Endometrial microvascular endothelial cells (primary cell): ENCODE measurements around the gene NECAB2. TPM values are rescaled to one million over a fixed set of nuclear protein-coding genes. Genes with fewer than 3 reads are reported as not detected.

ENCODE experiments used
- in situ Hi-C: cut with HindIII; loops from 2 replicates; pipeline ENCODE4 v1.10.0; 2017; ENCODE audit warnings: low sequenced_read_pairs, low pct_unique_long_range_greater_than_20kb; ENCODE audit errors: inconsistent ontology term
- total RNA-seq: library from RNA; depleted of rRNA; stranded (reverse); fragments of >200 nt; gene quantifications from one replicate; pipeline ENCODE4 v1.2.3, GENCODE V29; 2015; ENCODE audit errors: inconsistent ontology term

NECAB2 gene
- not detected for total RNA-seq

DNA sequence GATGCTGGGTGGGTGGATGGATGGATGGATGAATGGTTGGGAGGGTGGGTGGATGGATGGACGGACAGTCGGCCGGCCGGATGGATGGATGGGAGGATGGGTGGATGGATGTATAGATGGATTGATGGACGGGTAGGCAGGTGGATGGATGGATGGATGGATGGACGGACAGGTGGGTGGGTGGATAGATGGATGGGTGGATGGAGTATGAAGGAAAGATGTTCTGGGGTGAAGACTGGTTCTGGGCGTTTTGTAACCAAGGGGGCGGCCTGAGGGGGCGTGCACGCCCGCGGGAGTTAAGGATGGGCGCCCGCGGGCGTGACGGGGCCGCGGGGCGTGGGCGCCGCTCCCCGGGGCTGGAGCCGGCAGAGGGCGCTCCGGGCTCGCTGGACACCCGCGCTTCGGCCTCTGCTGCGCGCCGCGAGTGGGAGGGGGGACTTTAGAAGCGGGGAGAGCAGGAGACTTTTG lies at the start of gene NECAB2:
Gene NECAB2, plus strand, starts transcription at position 407 of the 468 bp plus-strand sequence. CDS start 405 bp downstream, outside the sequence.
- in situ Hi-C loops, result no loop called here

DNA sequence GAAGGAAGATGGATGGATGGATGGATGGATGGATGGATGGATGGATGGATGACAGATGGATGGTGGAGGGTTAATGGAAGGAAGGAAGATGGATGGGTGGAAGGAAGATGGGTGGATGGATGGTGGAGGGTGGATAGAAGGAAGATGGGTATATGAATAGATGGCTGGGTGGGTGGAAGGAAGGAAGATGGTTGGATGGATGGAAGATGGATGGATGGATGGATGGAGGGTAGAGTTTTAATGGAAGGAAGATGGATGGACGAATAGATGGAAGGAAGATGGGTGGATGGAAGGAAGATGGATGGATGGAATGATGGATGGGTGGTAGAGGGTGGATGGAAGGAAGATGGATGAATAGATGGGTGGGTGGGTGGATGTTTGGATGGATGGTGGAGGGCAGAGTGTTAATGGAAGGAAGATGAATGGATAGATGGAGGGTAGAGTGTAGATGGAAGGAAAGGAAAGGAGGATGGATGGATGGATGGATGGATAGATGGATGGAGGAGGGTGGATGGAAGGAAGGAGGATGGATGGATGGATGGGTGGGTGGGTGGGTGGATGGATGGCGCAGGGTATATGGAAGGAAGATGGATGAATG lies 47.1 kb upstream of the NECAB2 start:
- in situ Hi-C loops, result no loop called here

DNA sequence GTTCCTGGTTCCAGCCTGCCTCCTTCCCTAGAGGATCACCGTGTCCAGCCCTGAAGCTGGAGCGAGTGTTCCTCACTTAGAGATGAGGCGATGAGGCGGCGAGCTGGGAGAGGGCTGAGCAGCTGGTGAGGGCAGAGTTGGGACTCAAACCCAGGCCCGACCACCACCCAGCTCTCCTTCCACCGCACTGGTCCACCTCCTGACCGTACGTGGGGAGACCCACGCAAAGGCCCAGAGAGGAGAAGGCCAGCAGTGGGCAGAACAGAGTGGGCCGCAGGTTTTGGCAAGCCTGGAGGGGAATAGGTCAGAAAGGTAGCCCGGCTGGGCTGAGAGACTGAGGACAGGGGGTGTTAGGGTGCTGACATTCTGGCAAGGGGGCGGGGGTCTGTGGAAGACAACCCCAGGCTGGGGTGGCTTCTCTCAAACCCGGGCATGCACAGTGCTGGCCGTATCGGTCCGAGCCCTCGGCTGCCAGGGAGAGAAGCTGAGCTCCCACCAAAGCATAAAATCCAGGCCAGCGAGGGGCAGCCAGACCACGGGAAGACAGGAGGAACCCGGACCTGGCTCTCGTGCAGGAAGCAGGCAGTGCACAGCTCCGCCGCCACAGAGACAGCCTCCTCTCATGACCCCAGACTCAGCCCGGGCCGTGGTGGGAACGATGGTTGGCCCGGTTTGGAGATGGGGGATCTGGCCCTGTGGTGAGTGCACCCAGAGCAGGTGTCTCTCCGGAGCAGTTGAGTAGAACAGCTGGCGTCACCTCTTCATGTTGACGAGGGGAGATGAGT lies 44.3 kb upstream of the NECAB2 start:
- in situ Hi-C loops, result no loop called here

DNA sequence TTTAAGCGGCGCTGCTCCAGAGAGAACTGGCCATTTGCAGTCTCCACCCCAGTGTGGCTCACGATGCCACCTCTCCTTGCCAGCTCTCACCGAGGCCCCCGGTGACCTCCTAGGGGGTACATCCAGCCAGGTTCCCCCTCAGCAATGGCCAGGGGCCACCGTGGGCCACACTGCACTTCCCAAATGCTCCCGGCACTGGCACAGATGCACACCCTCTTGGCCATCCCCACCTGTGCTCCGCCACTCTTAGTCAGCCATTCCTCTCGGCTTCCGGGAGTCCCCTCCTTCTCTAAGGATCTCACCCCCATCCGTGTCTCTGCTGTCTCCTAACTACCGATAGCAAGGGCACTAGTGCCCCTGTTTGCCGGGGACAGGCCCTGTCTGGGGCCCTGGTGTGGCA lies 43.4 kb upstream of the NECAB2 start:
- in situ Hi-C loops, result no loop called here

DNA sequence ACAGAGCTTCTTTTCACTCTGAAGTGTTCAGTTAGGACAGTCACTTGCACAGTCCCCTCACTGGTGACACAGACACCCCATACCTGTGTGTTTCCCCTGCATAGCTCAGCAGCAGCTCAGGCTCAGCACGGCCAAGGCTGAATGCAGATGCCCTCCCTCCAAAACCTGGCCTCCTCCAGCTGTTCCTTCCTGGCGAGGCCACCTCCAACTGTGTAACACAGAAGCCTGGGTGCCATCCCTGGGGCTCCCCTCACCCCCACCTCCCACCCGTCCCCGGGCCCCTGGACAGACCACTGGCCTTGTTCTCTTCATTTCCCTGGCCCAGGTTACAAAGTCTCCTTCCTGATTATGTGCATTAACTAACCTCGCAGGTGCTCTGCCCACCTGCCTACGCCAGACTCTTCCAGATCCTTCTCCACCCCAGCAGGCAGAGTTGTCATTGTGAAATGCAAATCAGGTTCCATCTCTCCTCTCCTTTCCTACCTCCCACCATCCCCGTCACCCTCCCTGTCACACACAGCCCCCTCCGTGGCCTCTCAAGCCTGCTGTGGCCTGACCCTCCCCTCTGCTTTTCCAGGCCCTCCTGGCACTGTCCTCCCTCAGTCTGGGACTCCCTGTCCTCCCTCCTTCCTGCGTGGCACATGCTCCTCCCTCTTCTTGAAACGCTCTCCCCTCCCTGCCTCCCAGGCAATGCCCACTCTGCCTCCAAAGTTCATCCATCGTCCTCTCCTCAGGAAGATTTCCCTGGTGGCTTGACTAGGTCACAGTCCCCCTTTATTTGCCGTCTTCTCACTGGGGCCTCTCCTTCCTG lies 42.7 kb upstream of the NECAB2 start:
- in situ Hi-C loops, result no loop called here

DNA sequence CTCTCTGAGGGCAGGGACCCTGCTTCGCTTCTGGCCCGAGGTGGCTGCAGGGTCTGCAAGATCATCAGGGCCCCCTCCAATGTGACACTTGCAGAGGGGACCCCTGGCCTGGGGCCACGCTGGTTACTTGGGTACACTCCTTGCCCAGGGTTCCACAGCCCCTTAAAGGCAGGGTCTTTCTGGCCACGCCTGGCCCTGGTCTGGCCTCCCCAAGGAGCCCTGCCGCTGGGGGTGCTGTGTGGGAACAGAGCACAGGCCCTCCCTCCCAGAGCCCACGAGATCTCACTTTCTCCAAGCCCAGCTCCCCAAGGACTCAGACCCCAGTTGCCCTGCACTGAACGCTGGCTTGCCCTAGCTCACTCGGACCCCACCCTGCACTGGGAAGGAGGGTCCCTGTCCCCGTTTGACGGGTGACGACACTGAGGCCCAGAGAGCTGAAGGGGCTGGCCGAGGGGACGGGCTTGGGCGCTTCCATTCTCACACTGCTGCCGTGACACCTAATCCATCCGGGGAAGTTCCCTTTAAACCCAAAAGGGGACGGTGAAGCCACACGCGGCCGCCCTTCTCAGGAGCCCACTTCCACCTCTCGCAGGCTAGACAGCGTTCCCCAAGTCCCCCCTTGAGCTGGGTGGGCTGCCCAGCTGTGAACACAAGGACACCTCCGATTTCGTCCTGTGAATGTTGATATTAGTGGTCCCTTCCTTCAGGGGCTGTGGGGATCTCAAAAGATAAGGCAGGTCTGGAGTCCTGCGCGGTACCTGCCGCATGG lies 41.9 kb upstream of the NECAB2 start:
- in situ Hi-C loops, result no loop called here

DNA sequence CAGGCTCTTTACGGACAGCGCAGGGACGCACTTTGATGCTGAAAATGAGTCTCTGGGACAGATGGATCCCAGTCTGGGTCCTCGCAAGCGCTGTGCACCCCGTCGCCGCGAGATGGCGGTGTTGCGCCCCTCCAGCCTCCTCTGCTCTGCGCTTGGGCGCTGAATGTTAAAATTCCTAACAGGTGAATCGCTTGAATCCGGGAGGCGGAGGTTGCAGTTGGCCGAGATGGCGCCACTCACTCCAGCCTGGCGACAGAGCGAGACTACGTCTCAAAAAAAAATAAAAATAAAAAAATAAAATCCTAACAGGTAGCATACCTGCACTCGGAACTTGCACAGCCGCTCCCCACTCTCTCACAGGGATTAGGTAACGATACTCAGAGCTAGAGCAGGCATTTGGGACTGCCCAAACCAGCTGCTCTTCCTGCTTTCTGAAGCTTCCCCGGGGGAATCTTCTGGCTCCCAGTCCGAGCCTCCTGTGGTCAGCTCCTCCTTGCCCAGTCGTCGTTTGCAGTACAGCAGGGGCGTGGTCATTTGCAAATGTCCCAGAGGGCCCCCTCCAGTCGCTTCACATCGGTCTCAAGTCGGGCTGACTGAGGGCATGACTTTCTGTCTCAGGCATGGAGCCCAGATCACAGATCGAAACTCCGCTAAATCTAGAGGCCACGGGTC lies 41.2 kb upstream of the NECAB2 start:
- in situ Hi-C loops, result no loop called here

DNA sequence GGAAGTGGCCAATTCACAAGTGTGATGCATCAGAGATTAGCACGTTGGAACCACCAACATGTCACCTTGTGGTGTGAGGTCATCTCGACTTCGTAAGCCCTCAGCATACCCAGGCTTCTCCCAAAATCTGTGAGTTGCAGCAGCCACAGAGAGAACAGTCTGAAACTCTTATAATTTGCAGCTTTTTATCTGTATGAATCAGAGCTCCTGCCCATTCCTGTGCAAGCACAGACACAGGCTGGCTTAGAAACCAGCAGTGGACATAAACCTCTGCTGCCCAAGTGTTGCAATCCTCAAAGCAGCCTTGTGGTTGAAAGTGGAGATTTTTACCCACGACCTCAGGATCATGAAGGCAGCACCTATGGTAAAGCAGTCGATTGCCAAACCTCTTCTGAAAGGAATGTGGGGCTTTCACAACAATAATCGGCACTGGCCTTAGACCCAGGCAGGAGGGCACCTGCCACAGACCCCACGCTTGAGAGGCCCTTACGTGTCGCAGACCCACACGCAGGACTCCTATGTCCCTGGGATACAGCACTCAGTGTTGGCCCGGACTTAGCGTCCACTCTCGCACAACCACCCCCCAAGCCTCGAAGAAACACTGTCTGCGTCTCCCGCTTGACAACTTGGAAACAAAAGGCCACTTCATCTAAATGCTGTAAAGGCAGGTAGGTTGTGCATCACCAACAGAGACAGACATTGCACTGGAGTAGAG lies 39.5 kb upstream of the NECAB2 start:
- in situ Hi-C loops, result no loop called here

DNA sequence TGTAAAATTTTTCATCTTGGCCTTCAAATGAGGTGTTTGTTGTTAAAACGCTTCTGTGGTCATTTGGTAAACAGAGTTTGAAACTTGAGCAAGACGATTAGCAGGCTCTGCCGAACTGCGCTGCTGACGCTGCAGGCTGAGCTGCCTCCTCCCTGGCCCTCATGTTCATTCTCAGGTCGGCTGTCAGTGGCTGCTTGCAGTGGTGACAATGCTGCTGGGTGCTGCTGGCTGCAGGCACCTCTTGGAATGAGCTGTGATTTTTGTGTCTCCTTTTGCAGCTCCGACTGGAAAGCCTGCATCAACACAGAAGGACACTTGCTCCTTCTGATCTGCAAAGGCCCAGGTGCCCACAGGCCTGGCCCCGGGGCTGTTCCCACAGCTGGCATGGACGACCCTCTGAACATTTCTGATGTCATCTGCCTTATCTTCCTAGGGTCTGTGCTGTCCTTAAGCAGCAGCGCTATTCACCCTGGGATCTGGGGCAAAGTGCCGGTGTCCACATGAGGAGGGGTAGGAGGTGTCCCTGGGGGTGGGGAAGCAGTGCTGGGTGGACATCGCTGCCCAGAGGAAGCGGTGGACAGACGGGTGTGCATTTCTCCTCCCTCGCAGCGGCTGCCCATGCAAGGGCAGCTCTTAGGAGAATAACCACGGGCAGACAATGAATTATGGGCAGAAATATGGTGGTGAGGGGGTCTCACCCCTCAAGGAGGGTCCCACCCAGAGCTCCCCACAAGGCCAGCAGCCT lies 38.1 kb upstream of the NECAB2 start:
- in situ Hi-C loops, result no loop called here

DNA sequence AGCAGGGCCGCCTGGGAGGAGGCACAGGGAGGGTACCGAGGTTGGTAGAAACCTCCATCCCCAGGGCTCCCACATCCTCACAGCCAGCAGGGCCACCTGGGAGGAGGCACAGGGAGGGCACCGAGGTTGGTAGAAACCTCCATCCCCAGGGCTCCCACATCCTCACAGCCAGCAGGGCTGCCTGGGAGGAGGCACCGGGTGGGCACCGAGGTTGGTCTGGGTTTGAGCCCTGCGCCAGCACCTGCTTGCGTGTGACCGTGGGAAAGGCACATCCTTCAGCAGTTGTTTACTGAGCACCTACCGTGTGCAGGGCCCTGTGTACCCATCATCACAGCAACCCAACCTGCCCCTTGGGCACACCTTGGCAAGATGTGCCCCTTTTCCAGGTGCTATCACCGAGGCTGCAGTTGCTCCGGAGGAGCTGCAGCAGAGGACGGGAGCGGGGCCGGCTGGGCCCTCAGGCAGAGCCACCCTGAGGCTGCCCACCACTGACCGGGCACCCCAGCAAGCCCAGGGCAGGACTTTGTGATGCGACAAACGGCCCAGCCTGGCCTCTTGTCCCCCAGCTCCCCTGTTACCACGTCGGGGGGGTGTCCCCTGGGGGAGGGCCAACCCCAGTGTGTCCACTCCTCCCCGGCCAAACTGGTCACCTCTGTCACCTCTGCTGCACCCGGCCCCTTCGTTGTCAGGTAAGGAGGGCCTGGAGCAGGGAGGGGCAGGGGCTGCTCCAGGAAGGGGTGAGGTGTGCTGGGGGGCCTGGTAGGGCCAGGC lies 37.1 kb upstream of the NECAB2 start:
- in situ Hi-C loops, result no loop called here

DNA sequence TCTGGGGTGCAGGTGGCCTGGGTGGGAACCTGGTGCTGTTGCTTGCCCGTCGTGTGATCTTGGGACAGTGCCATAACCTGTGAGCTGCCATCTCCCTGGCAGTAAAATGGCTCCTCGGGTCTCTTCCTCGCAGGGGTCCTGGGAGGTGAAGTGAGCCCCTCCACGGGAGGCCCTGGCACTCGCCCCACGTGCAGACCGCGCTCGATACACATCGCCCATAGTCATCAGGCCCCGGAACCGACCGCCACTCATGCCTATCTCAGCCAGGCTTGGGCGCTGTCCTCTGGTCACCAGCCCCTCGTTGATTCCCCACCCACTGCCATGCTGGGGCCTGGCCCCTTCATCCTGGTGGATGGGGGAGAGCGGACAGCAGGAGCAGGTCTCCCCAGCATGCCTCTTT lies 36.5 kb upstream of the NECAB2 start:
- in situ Hi-C loops, result no loop called here

DNA sequence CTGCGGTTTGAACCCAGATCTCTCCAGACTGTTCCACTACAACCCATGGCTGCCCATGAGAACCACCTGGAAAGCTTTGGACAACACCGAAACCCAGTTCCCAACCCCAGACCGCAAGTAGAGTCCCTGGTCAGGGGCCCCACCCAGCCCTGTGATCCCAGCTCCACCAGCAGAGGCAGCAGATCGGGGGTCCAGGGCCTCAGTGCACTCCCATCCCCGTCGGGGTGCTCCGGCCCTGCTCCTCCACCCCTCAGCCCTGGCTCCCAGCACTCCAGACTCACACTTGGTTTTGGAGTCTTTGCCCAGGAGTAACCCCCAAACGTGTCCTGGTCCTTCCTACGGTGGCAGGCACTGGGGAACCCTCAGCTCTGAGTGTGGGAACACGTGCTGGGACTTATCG lies 35.7 kb upstream of the NECAB2 start:
- in situ Hi-C loops, result no loop called here

DNA sequence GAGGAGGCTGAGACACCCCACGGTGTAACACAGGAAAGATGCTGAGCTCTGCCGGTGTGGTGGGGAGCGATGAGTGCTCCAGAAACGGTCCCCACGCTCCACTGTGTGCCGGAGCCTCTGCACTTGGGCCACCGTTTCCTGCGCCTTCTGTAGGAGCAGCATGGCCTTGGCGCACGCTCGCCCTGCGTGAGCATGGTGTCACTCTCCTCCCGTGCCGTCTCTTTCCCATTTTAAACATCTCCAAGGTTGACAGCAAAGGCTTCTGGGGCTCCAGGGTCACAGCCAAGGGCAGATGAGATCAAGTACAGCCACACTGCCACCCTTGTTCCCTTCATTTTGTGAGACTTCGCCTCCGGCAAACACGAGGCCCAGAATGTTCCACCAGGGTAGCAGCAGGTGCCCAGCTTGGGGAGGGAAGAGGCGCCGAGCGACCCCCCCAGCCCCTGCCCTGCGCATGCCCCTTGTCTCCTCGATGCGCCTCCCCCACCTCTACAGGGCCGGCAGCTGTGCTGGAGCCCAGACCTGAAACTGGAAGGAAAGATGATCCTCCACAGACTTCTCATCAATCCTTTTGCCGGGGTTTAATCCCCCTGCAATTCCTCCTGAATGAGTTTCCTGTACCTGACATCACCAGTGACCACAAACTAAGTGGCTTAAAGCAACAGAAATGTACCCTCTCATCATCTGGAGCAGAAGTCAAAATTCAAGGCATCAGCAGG lies 34.9 kb upstream of the NECAB2 start:
- in situ Hi-C loops, result no loop called here

DNA sequence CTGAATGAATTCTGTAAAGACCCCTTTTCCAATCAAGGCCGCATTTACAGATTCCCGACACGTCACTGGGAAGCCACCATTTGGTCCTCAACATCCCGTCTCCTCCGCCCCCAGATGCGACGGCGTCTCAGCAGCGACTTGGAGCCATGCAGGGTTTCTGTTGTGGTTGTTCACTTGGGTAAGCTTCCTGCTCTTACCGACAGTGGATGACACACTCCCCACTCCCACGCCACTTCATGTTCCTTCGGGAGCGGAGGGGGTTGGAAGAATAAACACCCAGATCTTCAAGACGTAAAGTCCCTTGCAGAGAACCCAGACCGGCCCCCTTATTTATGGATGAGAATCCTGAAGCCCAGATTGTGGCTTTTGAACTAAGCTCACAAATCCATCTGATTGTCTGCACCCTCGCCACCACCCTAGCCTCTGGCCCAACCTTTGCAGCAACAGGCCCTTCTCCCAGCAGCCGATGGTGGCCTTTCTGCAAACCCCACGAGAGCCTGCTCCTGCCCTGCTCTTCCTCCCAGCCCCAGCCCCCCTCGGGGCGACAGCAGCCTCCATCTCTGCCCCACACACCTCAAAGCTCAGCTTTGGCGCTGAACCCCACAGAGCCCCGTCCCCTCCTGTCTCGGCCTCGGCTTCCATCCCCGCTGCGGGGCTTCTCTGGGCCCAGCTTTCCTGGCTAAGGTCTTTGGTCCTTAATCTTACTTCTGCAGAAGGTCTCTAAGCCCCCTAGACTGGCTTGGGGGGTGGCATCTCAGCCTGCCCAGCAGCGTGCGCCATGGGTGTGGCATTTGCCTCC lies 34.0 kb upstream of the NECAB2 start:
- in situ Hi-C loops, result no loop called here

DNA sequence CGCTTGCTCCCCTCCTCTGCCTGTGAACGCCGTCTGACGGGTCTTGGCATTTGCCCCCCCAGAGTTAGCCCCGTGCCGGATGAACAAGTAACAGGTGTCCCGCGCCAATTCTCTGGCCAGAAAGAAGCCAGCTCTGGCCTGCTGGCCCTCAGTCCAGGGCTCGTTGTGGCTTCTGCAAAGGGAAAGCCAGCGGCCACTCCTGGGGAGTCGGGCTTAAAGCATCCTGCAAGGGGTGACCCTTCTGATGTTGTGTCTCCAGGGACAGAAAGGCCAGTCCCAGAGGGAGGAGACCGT lies 33.4 kb upstream of the NECAB2 start:
- in situ Hi-C loops, result no loop called here
